ENCODE measurements around the gene OR52W1.

DNA sequence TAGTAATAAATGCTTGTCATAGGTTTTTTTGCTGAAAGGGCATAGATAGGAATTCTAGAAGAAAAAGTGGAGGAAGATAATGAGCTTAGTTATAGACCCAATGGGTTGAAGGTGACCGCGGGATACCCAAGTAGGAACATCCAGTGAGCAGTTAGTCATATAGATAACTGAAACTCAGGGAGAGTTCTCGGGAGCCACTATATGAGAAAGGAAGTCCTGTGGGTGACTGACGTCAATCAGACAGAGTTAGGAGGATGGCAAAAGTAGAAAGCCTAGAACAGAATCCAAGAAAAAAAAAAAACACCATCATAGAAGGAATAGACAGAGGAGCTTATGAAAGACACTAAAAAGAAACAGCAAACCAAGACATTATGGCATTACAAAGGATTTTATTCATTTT is 38.2 kb downstream of the OR52W1 start:
- TF ChIP-seq, protein P1, sequence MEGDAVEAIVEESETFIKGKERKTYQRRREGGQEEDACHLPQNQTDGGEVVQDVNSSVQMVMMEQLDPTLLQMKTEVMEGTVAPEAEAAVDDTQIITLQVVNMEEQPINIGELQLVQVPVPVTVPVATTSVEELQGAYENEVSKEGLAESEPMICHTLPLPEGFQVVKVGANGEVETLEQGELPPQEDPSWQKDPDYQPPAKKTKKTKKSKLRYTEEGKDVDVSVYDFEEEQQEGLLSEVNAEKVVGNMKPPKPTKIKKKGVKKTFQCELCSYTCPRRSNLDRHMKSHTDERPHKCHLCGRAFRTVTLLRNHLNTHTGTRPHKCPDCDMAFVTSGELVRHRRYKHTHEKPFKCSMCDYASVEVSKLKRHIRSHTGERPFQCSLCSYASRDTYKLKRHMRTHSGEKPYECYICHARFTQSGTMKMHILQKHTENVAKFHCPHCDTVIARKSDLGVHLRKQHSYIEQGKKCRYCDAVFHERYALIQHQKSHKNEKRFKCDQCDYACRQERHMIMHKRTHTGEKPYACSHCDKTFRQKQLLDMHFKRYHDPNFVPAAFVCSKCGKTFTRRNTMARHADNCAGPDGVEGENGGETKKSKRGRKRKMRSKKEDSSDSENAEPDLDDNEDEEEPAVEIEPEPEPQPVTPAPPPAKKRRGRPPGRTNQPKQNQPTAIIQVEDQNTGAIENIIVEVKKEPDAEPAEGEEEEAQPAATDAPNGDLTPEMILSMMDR (conservative IDR thresholded peaks at IDR 0.05 in 1 of 2, IDR thresholded peaks at IDR 0.05 in 1 of 2; ENCODE audit: low read depth in 1 of 2, low read length in 2 of 2), result no peak
- TF ChIP-seq EZH2 (IDR thresholded peaks at IDR 0.05; ENCODE audit: low read length, missing control alignments), result no peak

Data from fibroblast of lung (primary cell).